ENCODE measurements around the gene HDDC3. TPM values are rescaled to one million over a fixed set of nuclear protein-coding genes. Genes with fewer than 3 reads are reported as not detected.

HDDC3 gene
- total RNA-seq, 1 experiment from 2014 or later, result 13.3 TPM

DNA sequence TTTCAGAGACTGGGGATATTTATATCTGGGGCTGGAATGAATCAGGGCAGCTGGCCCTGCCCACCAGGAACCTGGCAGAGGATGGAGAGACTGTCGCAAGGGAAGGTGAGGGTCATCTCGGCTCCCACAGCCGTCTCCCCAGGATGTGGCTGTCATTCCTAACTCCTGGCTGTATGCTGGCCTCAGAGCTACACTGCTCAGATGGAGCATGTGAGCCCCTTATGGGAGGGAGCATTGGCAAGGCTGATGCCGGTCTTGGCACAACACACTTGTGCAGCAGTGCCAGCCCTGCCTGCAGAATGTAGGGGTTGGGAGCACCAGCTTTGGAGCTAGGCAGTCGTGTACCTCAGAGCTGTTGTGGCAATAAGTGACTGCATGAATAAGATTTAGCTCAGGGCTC is 27.5 kb upstream of the HDDC3 start:
- no peak overlapping the region for H4K5ac ChIP-seq (ENCODE audit: insufficient read length, low read depth, low read length)
- WGBS (ENCODE audit: extremely low coverage, insufficient read length, low lambda C conversion rate), result no CpG with 5 or more reads among the region's 5 CpGs
- no peaks in the 10 kb centered on the region for H4K20me1 ChIP-seq (ENCODE audit: control insufficient read depth, insufficient read depth, insufficient read length)
- no peaks in the 10 kb centered on the region for H3K9me3 ChIP-seq (ENCODE audit: control insufficient read depth, low read depth, low read length)
- H3K4me1 ChIP-seq (ENCODE audit: insufficient read depth, low read length), result peaks cover 7% of the 10 kb centered on the region; the same call in 1 of the 2 replicates
- Mint-ChIP-seq H3K27me3 (ENCODE audit: low read depth) (no peaks in the 10 kb centered on the region), H3K4me3 (peak overlapping the region in 1 of 2 experiments; percentile 42; a peak in 1 of 5 replicates), H3K36me3 (ENCODE audit: insufficient read depth in 1 of 3, low read depth in 3 of 3) (peaks cover 8 to 51% (median 47%) of the 10 kb centered on the region in 3 experiments), H3K4me1 (peaks cover 15 to 16% of the 10 kb centered on the region in 2 experiments), H3K9me3 (no peaks in the 10 kb centered on the region), H3K27ac (peak overlapping the region in 1 of 3 experiments; percentile 70; a peak in 2 of 7 replicates)
- no peak overlapping the region for H4K8ac ChIP-seq (replicated peaks; ENCODE audit: insufficient read length, low read depth, low read length)
- DNase-seq, result no peak
- H3K9ac ChIP-seq (ENCODE audit: extremely low read depth, insufficient read length, low read length), result no peak overlapping the region
- H3K56ac ChIP-seq (ENCODE audit: insufficient read length, low read depth, low read length), result no peak overlapping the region
- H3K27me3 ChIP-seq (ENCODE audit: insufficient read depth, low read length), result no peaks in the 10 kb centered on the region
- H2BK120ac ChIP-seq (ENCODE audit: low read depth, low read length, poor library complexity, severe bottlenecking), result no peak overlapping the region
- no peak overlapping the region for H2BK20ac ChIP-seq (ENCODE audit: low read depth, low read length, poor library complexity, severe bottlenecking)
- H3K18ac ChIP-seq (ENCODE audit: insufficient read length, low read depth, low read length), result no peak overlapping the region
- no peak overlapping the region for H3K4me2 ChIP-seq (ENCODE audit: insufficient read depth, insufficient read length, low read length)
- no peak overlapping the region for H3K4ac ChIP-seq (ENCODE audit: low read depth, low read length)
- H3T11ph ChIP-seq (ENCODE audit: low read length), result no peak overlapping the region
- no peak overlapping the region for H3K23ac ChIP-seq (ENCODE audit: insufficient read length, low read depth, low read length)
- H3K23me2 ChIP-seq (ENCODE audit: insufficient read length, low read depth, low read length, poor library complexity, severe bottlenecking), result peaks cover 15% of the 10 kb centered on the region
- H3K79me2 ChIP-seq (ENCODE audit: insufficient read depth, low read length), result no peaks in the 10 kb centered on the region
- H2AFZ ChIP-seq (ENCODE audit: low read length), result no peak overlapping the region
- no peak overlapping the region for H2BK5ac ChIP-seq (ENCODE audit: insufficient read length, low read length)
- no peak overlapping the region for H3K27ac ChIP-seq (ENCODE audit: insufficient read length, low read depth, low read length)
- no peaks in the 10 kb centered on the region for H3K79me1 ChIP-seq (ENCODE audit: insufficient read depth, low read depth, low read length, poor library complexity, severe bottlenecking)
- no peak overlapping the region for H3K14ac ChIP-seq (ENCODE audit: insufficient read depth, low read length)
- no peak overlapping the region for H4K91ac ChIP-seq (ENCODE audit: insufficient read length, low read depth, low read length)
- no peak overlapping the region for H2BK12ac ChIP-seq (ENCODE audit: insufficient read length, low read depth, low read length)
- H2BK15ac ChIP-seq (ENCODE audit: low read depth, low read length), result no peak overlapping the region
- no peak overlapping the region for H2AK5ac ChIP-seq (ENCODE audit: insufficient read length, low read length)
- TF ChIP-seq, protein P1, sequence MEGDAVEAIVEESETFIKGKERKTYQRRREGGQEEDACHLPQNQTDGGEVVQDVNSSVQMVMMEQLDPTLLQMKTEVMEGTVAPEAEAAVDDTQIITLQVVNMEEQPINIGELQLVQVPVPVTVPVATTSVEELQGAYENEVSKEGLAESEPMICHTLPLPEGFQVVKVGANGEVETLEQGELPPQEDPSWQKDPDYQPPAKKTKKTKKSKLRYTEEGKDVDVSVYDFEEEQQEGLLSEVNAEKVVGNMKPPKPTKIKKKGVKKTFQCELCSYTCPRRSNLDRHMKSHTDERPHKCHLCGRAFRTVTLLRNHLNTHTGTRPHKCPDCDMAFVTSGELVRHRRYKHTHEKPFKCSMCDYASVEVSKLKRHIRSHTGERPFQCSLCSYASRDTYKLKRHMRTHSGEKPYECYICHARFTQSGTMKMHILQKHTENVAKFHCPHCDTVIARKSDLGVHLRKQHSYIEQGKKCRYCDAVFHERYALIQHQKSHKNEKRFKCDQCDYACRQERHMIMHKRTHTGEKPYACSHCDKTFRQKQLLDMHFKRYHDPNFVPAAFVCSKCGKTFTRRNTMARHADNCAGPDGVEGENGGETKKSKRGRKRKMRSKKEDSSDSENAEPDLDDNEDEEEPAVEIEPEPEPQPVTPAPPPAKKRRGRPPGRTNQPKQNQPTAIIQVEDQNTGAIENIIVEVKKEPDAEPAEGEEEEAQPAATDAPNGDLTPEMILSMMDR (conservative IDR thresholded peaks at IDR 0.05), result no peak
